Urothelium cell line (cell line): Measurements from ENCODE around the gene TMEM170A.
A peak's percentile ranks its signal among the peaks of the same experiment; 100 is the strongest.
"Not testable (repeated sequence)": the region's sequence is repeated elsewhere in the genome, so short reads cannot be mapped to it uniquely, and the experiment has no call there.

Experiments used
- DNase-seq: peaks from one replicate; pipeline ENCODE4 v3.0.0; 2011; ENCODE audit warnings: low spot score, mixed read lengths
- FAIRE-seq: peaks from 2 replicates; lab custom pipeline; 2011; peaks lifted over from hg19 to GRCh38; lab: Jason Lieb, UNC

TMEM170A gene

DNA sequence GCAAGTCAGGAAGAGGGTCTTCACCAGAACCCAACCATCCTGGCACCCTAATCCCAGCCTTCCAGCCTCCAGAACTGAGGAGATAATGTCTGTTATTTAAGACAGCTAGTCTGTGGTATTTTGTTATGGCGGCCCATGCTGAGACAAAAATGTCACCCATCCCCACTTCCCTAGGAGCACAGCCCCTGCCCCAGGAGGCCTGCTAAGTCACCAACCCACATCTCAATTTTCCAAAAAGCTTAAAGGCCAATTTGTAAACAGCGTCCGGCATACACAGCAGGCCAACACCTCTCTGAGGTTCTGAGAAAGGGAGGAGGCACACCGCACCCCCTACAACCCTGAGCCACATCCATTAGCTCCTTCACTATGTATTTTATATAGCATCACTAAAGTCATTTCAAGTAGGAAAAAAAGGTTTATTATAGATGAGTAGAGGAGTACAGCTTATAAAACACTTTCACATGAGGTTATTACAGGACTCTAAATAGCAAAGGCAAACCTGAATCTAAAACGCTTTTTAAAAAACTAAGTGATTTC, 6.9 kb downstream of the TMEM170A start:
- FAIRE-seq = no peak
- DNase-seq = no peak

DNA sequence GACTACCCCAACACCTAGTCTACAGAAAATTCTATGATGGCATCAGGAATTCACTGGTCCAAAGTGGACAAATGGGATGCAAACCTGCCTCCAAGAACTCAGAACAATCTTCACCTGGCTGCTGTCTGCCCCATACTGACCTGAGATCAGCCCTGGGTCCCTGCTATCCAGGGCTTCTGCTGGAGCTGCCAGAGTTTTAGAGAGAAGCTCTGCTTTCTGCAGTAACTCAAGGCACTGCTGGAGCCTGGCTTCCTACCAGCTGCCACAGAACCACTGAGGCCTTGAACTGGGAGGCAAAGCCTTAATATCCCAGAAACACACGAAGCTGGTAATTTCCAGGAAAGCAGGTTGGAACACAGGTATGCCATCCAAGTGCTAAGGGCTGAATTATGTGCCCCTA, 7.5 kb downstream of the TMEM170A start:
- DNase-seq (no peak), FAIRE-seq (no peak)

DNA sequence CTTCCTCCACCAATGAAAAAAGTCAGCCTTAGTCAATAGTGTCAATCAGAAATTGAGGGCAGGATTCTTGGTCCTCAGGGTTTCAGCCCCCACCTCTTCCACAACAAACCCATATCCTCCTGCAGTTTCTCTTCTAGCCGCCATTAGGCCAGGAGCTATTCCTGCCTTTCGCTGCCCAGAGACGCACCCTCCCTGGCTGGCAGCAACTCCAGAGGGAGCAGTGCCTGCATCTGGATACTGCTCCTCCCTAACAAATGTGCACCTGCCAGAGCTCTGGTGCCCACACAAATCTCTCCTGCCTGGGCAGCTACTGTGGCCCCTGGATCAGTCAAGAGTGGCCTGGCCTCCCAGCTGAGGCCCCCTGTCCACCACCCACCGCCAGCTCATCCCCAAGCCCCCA, 8.0 kb downstream of the TMEM170A start:
- not testable (repeated sequence) for DNase-seq, FAIRE-seq

DNA sequence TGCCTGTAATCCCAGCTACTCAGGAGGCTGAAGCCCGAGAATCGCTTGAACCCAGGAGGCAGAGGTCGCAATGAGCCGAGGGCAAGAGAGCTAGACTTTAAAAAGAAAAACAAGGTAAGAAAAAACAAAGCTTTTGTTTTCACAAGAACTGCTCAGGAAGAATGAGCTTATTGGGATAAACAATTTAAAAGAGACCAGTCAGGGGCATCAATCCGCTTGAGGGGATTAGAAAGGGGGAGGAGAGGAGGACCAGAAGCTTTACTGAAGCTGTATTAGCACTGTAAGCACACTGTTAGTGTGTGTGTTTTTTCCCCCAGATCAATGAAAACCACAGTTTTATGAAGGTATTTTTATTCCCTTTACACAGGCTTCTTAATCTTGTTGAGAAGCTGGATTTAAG, 8.8 kb downstream of the TMEM170A start:
- FAIRE-seq (no peak), DNase-seq (no peak)

DNA sequence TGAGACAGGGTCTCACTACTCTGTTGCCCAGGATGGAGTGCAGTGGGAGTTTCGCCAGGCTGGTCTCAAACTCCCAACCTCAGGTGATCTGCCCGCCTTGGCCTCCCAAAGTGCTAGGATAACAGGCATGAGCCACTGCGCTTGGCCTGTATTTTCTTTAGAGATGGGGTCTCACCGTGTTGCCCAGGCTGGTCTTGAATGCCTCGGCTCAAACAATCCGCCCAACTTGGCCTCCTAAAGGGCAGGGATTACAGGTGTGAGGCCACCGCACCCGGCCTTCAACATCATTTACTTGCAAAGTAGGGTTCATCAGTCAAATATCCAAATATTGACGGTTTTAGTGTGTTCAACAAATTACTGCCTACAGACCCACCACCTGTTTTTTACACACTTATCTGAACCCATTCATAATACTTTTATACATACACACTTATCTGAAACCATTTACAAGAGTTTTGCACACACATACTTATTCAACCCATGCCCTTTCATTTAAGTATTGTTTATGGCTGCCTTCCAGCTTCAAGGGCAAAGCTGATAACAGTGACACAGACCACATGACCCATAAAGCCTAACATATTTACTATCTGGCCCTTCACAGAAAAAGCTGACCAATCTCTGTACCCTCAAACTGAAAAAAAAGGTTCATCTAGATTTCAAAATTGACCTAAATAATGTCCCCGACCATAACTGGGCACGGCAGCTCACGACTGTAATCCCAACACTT, 11.9 kb downstream of the TMEM170A start:
- DNase-seq = no peak
- FAIRE-seq = no peak

DNA sequence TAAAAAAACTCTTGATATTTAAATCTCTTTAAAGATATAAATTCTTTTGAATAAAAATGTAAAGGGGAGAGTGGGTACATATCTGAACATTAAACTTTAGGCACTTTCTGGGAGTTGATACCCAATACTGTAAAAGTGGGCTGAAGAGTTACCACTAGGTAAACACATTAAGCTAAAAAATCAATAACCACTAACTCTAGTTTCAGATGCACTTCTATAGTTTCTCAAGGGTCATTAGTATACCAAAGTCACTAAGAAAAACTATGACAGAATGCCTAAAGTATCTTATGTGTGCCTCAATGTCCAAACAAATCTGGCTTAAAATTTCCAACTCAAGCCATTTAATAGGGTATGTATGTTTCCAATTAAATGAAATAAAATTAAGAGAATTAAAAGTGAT, 18.1 kb downstream of the TMEM170A start:
- FAIRE-seq (no peak), DNase-seq (no peak)

DNA sequence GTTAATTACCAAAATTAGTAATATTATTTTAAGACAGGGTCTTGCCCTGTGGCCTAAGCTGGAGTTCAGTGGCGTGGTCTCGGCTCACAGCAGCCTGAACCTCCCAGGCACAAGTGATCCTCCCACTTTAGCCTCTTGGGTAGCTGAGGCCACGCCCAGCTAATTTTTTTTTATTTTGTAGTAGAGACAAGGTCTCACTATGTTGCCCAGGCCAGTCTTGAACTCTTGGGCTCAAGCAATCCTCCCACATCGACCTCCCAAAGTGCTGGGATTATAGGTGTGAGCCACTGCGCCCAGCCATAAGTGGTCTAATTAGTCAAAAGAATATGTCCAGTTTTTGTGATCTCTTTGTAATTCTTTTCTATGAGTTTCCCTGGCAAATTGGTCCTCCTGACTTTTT, 19.2 kb downstream of the TMEM170A start:
- no peak for DNase-seq
- no peak for FAIRE-seq

DNA sequence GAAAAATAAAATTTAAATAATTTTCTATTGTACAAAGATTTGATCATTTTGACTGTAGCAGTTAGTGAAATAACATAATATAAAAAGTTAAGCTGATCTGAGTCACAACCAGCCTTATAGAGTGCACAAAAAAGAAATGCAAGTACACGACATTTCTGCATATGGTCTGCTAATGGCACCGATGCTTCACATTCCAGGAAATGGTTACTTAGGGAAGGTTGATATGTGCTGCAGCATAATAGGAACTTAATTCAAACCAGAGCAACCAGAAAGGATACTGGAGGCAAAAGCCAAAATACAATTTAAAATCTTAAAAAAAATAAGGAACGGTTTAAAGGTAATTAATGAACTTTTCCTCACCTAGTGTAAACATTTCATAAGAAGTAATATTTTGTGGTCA, 21.2 kb downstream of the TMEM170A start:
- FAIRE-seq = no peak

DNA sequence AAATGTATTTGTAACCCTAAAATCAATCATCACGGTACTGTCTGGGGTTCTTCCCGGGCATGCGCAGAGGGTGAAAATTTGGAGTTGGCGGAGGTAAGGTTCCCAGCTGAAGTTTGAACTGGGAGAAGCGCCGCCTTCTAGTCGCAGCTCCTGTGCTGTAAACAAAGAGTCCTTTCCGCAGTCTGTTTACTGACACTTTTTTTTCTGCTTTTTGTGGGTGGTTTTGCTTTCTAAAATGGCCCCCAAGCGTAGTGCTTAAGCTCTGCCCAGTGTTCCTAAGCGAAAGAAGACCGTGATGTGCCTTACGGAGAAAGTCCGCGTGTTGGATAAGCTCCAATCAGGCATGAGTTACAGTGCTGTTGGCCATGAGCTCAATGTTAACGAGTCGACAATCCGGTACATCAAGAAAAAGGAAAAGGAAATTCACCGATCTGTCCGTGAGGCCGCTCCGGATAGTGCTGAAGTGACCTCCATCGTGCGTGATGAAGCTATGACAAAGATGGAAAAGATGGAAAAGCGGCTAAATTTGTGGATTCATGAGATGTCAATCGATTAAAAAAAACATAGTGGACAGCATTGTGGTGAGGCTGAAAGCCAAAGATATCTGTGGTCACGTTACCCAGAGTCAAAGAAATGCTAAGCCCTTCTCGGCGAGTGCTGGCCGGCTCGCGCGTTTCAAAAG, 30.6 kb downstream of the TMEM170A start:
- peak; percentile 74 for DNase-seq
- no peak for FAIRE-seq

More for the DNA sequence above, 21.2 kb downstream of the TMEM170A start:
- DNase-seq = no peak

DNA sequence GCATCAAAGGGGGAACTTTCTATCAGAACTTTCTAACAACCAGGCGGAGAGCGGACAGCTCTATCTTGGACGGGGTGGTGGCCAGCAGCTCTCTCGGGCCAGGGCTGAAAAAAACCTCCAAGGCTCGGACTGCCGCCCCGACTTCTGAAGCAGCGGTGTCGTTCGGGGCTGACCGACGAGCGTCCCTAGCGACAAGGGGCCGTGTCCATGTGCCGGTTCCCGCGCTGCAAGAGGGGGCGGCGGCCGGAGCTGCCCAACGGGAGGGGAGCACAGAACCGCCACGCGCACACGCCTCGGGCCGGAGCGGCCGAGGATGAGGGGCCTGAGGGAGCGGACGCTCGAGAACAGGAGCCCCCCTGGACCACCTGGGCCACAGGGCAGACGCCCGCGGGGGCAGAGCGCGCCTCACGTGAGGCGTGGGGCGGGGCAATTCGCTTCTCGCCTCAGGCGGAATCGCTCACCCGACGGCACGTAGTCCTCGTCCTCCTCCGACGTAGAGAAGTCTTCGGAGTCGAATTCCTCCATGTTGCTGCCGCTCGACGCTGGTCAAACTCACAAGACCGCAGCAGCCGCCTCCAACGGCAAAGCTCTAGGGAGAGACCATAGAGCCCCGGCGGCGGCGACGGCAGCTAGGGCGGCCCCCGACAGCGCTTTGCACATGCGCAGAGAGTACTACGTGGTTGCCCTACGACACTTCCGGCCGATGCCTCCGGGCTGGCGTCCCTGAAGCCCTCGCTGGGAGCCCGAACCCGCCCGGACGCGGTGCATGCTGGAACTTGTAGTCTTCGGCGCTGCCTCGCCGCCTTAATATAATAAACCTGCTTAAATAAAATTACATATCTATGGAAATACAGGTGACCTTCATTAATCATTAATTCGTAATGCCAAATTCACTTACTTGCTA, 31.4 kb downstream of the TMEM170A start, which contains the start of gene CFDP1:
CFDP1 (minus strand) TSS at position 676 of the 904 bp plus-strand sequence; CDS start at position 525, 151 bp downstream.
- FAIRE-seq (no peak), DNase-seq (peak; percentile 99)

DNA sequence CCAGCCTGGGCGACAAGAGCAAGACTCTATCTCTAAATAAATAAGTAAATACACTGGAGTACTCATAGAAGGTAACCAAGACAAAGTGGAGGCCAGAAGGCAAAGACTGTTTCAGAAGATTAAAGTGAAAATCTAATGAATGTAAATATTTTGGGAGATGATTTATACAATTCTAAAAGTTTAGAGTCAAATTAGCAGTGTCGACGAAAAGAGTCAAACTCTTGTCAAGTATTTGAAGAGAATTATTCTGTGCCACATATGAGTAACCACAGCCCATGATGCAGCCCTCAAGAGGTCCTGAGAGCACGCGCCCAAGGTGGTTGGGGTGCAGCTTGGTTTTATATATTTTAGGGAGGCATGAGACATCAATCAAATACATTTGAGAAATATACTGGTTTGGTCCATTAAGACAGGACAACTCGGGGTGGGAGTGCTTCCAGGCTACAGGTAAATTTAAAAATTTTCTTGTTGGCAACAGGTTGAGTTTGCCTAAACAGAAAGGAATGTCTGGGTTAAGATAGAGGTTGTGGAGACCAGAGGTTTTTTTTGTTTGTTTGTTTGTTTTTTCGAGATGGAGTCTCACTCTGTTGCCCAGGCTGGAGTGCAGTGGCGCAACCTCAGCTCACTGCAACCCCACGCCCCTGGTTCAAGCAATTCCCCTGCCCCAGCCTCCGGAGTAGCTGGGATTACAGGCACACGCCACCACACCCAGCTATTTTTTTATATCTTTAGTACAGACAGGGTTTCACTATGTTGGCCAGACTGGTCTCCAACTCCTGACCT, 34.7 kb downstream of the TMEM170A start:
- no peak for DNase-seq
- no peak for FAIRE-seq

DNA sequence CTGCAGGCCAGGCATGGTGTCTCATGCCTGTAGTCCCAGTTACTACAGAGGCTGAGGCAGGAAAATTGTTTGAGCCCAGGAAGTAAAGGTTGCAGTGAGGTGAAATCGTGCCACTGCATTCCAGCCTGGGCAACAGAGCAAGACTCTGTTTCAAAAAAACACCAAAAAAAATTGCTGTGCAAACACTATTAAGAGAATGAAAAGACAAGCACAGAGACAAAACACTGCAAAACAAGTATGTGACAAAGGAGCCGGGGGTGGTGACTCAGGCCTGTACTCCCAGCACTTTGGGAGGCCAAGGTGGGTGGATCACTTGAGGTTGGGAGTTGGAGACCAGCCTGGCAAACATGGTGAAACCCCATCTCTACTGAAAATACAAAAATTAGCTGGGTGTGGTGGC, 38.0 kb downstream of the TMEM170A start:
- not testable (repeated sequence) for FAIRE-seq, DNase-seq

DNA sequence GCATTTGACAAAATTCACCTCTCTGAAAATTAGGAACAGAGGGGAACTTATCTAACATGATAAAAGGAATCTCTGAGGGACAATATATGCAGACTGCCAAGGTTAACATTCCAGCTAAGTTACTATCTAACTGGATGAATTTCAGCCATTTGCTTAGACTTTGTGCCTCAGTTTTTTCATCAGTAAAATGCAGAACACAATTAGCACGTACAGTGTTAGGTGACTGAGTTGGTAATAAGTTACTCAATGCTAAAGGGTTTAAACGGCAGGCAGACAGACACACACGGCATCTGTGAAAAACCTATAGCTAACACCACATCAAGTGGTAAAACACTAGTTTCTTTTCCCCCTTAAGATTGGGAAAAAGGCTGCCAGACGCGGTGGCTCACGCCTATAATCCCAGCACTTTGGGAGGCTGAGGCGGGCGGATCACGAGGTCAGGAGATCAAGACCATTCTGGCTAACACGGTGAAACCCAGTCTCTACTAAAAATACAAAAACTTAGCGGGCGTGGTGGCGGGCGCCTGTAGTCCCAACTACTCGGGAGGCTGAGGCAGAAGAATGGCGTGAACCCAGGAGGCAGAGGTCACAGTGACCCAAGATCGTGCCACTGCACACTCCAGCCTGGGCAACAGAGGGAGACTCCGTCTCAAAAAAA, 40.3 kb downstream of the TMEM170A start:
- FAIRE-seq = not testable (repeated sequence)

DNA sequence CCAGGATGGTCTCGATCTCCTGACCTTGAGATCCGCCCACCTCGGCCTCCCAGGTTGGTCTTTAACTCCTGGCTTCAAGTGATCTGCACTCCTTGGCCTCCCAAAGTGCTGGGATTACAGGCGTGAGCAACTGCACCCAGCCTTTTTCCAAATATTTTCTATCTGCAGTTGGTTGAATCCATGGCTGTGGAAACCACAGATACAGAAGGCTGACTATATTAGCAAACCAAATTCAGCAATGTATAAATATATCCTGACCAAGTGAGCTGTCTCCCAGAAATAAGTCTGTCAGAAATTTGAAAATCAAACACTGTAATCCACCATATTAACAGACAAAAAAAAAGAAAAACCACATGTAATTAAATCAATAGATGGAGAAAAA, 40.8 kb downstream of the TMEM170A start:
- FAIRE-seq = no peak
- no peak for DNase-seq

More for the DNA sequence above, 40.3 kb downstream of the TMEM170A start:
- DNase-seq = not testable (repeated sequence)

DNA sequence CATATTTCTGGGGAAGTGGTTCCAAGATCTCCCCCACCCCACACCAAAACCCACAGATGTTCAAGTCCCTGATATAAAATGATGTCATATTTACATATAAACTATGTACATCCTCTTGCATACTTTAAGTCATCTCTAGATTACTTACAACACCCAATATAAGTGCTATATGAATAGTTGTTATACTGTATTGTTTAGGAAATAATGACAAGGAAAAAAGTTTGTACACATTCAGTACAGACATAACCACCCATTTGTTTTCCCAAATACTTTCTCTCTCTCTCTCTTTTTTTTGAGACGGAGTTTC, 42.7 kb downstream of the TMEM170A start:
- FAIRE-seq = no peak
- no peak for DNase-seq

DNA sequence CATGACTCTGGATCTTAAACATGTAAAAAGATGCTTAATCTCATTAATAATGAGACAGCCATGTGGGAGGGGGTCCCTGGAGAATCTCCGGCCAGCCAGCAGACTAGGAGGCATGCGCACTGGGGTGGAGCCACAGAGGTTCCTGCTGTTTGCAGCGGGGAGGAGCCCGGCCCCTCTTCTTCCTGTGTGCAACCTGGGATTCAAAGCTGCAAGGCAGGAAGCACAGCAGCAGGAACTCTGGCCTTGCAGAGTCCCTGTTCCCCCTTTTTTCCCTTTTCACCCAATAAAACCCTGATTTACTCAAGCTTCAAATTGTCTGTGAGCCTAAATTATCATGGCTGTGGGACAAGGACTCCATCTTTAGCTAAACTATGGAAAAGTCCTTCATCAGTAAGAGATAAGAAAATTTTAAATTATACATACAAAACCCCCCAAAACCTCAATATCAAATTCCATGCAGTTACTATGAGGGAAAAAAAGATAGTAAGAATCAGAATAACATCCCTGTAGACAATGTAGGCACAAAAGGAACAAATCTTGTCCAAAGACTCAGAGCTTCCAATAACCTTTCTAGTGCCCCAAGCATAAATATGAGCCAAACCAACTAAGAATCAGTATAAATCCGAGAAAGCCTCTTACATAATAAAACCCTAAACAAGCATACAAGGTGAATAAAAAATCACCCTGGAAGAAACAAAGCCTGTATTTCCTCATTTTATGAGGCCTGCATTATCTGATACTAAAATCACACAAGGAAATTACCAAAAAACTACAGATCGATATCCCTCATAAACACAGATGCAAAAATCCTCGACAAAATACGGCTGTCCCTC, 43.3 kb downstream of the TMEM170A start:
- no peak for FAIRE-seq
- no peak for DNase-seq

DNA sequence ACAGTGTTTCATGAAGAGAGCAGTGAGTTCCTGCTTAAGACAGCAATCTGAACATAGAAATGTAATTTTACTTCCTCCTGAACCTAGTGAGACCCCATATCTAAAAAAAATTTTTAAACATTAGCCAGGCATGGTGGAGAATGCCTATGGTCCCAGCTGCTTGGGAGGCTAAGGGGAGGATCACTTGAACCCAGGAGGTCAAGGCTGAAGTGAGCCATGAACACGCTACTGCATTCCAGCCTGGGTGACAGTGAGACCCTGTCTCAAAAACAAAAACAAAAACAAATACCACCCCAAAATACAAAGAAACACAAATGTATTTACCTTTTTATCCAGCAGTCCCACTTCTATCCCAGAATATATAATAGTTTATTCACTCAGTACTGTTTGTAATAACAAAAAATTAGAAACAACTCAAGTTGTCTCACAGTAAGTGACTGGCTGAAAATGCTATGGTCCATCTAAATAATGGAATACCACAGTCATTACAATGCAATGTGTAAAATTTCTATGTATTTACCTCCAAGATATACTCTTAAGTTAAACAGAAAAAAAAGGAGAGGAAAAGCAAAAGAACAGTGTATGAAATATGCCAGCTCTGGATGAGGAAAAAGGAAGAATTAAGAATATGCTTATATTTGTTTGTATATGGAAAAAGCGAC, 47.5 kb downstream of the TMEM170A start:
- no peak for DNase-seq
- FAIRE-seq = no peak

DNA sequence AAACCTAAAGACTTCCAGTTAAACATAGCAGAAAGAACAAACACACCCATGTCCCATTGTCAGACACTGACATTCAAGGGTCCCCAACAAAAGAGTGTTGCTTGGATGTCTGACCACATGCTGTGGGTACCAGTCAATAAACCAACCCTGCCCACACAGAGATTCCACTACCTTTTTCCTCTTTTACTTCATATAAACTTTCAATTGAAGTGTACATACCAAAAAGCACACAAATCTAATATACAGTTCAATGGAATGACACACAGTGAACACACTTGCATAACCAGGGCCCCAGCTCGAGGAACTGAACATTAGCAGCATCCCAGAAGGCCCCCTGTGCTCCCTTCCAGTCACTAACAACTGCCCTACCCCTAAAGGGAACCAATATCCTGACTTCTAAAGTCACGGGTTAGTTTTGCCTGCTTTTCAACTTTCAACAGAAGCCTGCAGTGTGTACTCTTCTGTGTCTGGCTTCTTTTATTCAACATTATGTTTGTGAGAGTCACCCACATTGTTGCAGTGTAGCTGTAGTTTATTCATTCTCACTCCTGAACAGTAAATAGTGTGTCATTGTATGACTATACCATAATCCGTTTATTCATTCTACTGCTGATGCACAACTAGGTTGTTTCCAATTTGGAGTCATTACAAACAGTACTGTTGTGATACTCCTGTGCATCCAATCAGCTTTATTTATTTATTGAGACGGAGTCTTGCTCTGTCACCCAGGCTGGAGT, 49.2 kb downstream of the TMEM170A start:
- DNase-seq (no peak), FAIRE-seq (no peak)
